Neutrophil (primary cell): Measurements from ENCODE around the gene DEGS1.

Experiments
- H3K27ac ChIP-seq: fragments of 200-600 bp; sonication (generic); 2 replicates; pipeline ENCODE4 v1.5.1; 2016; ENCODE audit warnings: mild to moderate bottlenecking, moderate library complexity
- H3K27me3 ChIP-seq: fragments of 200-600 bp; sonication (generic); 2 replicates; pipeline ENCODE4 v1.6.0; 2016; ENCODE audit warnings: mild to moderate bottlenecking
- H3K36me3 ChIP-seq: fragments of 200-600 bp; sonication (generic); 2 replicates; pipeline ENCODE4 v1.5.1; 2017
- H3K4me1 ChIP-seq, 2 experiments: fragments of 200-600 bp in 1 of 2; sonication (generic) in 1 of 2; 1 replicate in 1 of 2; 2 replicates in 1 of 2; pipeline versions ENCODE4 v1.5.1 to v1.6.1; 2013 to 2016; ENCODE audit warnings: low read depth in 1 of 2, low read length in 1 of 2, mild to moderate bottlenecking in 1 of 2, moderate library complexity in 1 of 2; ENCODE audit not compliant: control insufficient read depth in 1 of 2, insufficient read depth in 1 of 2
- H3K4me3 ChIP-seq, 2 experiments: fragments of 200-600 bp in 1 of 2; sonication (generic) in 1 of 2; 1 replicate in 1 of 2; 2 replicates in 1 of 2; pipeline ENCODE4 v1.5.1; 2013 to 2016; ENCODE audit warnings: low read depth in 1 of 2, low read length in 1 of 2, mild to moderate bottlenecking in 1 of 2, moderate library complexity in 1 of 2
- H3K9me3 ChIP-seq: fragments of 200-600 bp; sonication (generic); 2 replicates; pipeline ENCODE4 v1.5.1; 2016
- TF ChIP-seq, protein P1 (sequence below): fragments of 200-600 bp; sonication (generic); IDR thresholded peaks from 2 replicates; pipeline ENCODE4 v1.5.1; 2016; ENCODE audit warnings: antibody characterized with exemption

DEGS1 gene

DNA sequence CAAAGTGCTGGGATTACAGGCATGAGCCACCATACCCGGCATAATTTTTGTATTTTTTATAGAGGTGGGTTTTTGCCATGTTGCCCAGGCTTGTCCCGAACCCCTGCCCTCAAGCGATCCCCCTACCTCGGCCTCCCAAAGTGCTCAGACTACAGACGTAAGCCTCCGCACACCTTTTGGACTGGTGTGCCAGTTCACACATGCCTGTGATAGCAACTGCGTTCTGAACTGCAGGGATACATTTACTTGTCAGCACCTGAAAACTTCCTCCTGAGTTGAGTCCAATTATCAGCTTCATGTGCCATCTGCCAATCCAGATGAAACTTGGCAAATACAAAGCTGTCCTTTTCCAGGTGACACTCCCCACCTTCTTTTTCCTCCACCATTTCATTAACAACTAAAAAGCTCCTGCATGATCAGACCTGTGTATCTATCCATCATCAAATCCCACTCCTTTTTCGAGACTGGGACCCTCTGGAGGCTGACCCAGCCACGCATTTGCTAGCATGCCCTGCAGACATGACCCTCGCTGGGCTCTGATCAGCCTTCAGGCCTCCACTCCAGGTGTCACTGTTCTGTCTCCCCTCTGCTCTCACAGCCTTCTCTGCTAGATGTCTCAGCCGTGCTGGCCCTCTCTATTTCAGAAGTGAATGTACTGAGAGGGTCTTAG, 2.1 kb upstream of the DEGS1 start:
- Histone ChIP-seq H3K4me1 (peaks cover 52 to 57% of the 10 kb centered on the region in 2 experiments), H3K4me3 (no peak overlapping the region), H3K9me3 (no peaks in the 10 kb centered on the region), H3K27me3 (no peaks in the 10 kb centered on the region), H3K36me3 (peaks cover 3% of the 10 kb centered on the region), H3K27ac (peak overlapping the region; percentile 96)
- TF ChIP-seq, protein P1, sequence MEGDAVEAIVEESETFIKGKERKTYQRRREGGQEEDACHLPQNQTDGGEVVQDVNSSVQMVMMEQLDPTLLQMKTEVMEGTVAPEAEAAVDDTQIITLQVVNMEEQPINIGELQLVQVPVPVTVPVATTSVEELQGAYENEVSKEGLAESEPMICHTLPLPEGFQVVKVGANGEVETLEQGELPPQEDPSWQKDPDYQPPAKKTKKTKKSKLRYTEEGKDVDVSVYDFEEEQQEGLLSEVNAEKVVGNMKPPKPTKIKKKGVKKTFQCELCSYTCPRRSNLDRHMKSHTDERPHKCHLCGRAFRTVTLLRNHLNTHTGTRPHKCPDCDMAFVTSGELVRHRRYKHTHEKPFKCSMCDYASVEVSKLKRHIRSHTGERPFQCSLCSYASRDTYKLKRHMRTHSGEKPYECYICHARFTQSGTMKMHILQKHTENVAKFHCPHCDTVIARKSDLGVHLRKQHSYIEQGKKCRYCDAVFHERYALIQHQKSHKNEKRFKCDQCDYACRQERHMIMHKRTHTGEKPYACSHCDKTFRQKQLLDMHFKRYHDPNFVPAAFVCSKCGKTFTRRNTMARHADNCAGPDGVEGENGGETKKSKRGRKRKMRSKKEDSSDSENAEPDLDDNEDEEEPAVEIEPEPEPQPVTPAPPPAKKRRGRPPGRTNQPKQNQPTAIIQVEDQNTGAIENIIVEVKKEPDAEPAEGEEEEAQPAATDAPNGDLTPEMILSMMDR: no peak

- Histone ChIP-seq H3K36me3 (peaks cover 9% of the 10 kb centered on the region), H3K27ac (peak overlapping the region; percentile 96), H3K9me3 (no peaks in the 10 kb centered on the region), H3K4me3 (peak overlapping the region in 1 of 2 experiments; percentile 95), H3K4me1 (peaks cover 56 to 61% of the 10 kb centered on the region in 2 experiments), H3K27me3 (no peaks in the 10 kb centered on the region)
- TF ChIP-seq, protein P1: no peak
These were observed 1.6 kb upstream of the DEGS1 start for GRCh38 chr1:224181453-224181810.

DNA sequence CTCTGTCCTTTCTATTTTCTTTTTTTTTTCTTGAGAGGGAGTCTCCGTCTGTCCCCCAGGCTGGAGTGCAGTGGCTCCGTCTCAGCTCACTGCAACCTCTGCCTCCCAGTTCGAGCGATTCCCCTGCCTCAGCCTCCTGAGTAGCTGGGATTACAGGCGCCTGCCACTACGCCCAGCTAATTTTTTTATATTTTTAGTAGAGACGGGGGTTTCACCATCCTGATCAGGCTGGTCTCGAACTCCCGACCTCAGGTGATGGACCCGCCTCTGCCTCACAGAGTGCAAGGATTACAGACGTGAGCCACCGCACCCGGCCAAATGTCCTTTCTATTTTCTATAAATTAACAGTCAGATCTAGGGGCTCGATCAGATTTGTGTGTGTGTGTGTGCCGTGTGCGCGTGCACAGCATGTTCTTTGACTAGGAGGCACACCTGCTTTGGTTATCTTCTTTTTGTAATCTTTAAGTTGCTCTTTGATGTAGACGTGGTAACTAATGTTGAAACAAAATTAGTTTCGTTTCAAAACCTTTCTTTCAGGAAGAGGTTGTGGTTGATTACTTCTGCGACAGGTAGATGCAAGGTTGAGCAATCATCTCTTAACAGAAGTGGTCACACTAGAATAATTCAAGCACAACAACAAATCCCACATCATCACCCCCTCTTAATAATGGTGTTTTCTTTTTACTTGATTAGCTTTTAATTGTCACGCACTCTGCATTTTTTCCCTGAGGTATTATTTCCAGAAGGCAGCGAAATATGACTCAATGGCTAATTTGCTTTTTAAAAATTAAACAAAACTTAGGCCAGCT, 779 bp upstream of the DEGS1 start:
- Histone ChIP-seq H3K27ac (peak overlapping the region; percentile 96), H3K4me3 (peak overlapping the region; percentile 94 to 95), H3K4me1 (peaks cover 57 to 64% of the 10 kb centered on the region in 2 experiments), H3K9me3 (no peaks in the 10 kb centered on the region), H3K36me3 (peaks cover 9% of the 10 kb centered on the region), H3K27me3 (no peaks in the 10 kb centered on the region)
- TF ChIP-seq, protein P1: no peak

DNA sequence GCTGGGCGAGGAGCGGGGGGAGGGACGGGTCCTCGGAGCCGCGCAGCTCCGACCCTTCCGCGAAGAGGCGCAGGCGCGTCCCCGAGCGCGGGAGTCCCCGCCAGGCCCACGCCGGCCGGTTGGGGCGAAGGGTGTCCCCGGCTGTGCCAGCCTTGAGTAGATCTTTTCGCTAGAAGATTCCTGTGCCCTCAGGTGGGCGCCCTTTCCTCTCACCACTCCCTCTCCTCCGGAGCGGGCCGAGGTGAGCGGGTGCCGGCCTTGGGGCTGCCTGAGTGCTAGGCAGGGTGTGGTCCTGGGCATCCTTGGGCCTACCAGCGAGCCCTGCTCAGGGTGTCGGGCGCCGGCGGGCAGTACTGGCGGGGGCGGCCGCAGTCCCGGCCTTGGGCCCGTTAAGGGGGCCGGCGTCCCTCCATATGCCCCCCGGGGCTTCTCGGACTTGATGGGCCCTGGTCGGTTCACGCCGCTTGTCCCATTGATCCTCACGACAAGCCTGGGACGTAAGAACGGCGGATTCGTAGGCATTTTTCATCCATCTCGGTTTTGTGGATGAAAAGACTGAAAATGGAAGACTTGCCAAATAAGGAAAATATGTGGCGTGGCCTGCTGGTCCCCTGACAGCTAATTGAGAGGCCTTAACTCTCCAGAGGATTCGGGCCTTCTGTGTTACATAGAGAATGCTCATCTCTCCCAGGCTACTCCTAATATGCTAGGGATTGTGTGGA, 712 bp downstream of the DEGS1 start:
- no peaks in the 10 kb centered on the region for H3K9me3 ChIP-seq
- TF ChIP-seq, protein P1: no peak
- peaks cover 9% of the 10 kb centered on the region for H3K36me3 ChIP-seq
- peak overlapping the region; percentile 94 to 95 for H3K4me3 ChIP-seq
- H3K27me3 ChIP-seq: no peaks in the 10 kb centered on the region
- peaks cover 63 to 69% of the 10 kb centered on the region in 2 experiments for H3K4me1 ChIP-seq
- peak overlapping the region; percentile 96 for H3K27ac ChIP-seq

GRCh38 chr1:224185208-224185607, 2.2 kb downstream of the DEGS1 start:
- Histone ChIP-seq H3K4me1 (peaks cover 72 to 76% of the 10 kb centered on the region in 2 experiments), H3K36me3 (peaks cover 17% of the 10 kb centered on the region), H3K27me3 (no peaks in the 10 kb centered on the region), H3K4me3 (no peak overlapping the region), H3K9me3 (no peaks in the 10 kb centered on the region), H3K27ac (peak overlapping the region; percentile 4)
- TF ChIP-seq, protein P1: no peak
